ENCODE data around the gene ALDH16A1.

DNA sequence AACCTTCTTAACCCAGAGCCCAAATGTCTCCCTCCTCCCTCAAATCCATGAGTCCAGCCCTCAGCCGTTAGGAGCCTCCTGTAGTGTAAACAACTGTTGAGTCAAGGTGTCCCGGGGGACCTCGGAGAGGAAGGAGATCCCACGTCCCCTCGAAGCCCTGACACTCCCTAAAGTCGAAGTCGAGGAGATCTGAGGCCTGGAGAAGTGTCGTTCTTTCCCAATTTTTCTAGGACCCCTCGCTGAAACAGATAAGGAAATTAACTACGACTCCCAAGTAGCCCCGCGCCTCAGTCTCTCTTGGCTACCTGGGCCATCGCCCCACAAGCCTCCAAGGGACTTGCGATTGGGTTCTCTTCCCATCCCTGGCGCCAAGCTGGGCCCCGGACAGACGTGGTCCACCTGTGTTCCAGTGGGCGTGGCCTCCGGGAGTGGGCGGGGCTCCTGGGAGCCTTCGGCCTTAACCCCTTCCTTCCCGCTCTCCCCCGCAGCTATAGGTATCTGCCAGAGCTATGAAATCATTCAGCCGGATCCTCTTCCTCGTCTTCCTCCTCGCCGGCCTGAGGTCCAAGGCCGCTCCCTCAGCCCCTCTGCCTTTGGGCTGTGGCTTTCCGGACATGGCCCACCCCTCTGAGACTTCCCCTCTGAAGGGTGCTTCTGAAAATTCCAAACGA is 27.0 kb upstream of the ALDH16A1 start:
- TF ChIP-seq CTCF (IDR thresholded peaks at IDR 0.05) (no peak), EZH2 (IDR thresholded peaks at IDR 0.05) (no peak)

Measured in neural progenitor cell (in vitro differentiated cells).